Activated CD8-positive, alpha-beta T cell treated with anti-CD3 and anti-CD28 coated beads for 36 hours (primary cell): ENCODE measurements around the gene CCDC146. TPM values are rescaled to one million over a fixed set of nuclear protein-coding genes. Genes with fewer than 3 reads are reported as not detected.
"Not testable (repeated sequence)": the region's sequence is repeated elsewhere in the genome, so short reads cannot be mapped to it uniquely, and the experiment has no call there.

Experiments
- ATAC-seq: fragments of 200-7000 bp; cut with Tn5 transposase; one replicate; pipeline ENCODE4 v1.10.0; 2021; ENCODE audit warnings: mild to moderate bottlenecking, moderate library complexity
- CTCF ChIA-PET: fragments of 350-600 bp; sonication (Branson Sonifier 250); formaldehyde crosslinking; loops from one replicate; lab custom pipeline; 2021; ENCODE audit warnings: antibody characterized with exemption; lab: Charles Lee
- POLR2A ChIA-PET: fragments of 350-600 bp; sonication (Branson Sonifier 250); formaldehyde crosslinking; loops from one replicate; lab custom pipeline; 2021; ENCODE audit warnings: antibody characterized with exemption; lab: Charles Lee
- DNase-seq: peaks from one replicate; pipeline ENCODE4 v3.0.0-alpha.2; 2020
- H3K27ac Mint-ChIP-seq: one replicate; pipeline ENCODE4 v1.8.0; 2021; ENCODE audit warnings: mild to moderate bottlenecking, mixed read lengths
- H3K27me3 Mint-ChIP-seq: one replicate; pipeline ENCODE4 v1.8.0; 2021; ENCODE audit warnings: mixed read lengths
- H3K36me3 Mint-ChIP-seq: one replicate; pipeline ENCODE4 v1.8.0; 2021; ENCODE audit warnings: low read depth, mixed read lengths
- H3K4me1 Mint-ChIP-seq: one replicate; pipeline ENCODE4 v1.8.0; 2021; ENCODE audit warnings: low read depth, mixed read lengths
- H3K4me3 Mint-ChIP-seq: one replicate; pipeline ENCODE4 v1.8.0; 2021; ENCODE audit warnings: mild to moderate bottlenecking, moderate library complexity, mixed read lengths
- H3K9me3 Mint-ChIP-seq: one replicate; pipeline ENCODE4 v1.8.0; 2021; ENCODE audit warnings: mixed read lengths
- CTCF ChIP-seq: fragments of 200-600 bp; IDR thresholded peaks from one replicate; pipeline ENCODE4 v1.8.0; 2022; ENCODE audit warnings: antibody characterized with exemption, mild to moderate bottlenecking
- intact Hi-C: fragments of 100-400 bp; cut with micrococcal nuclease; formaldehyde crosslinking; loops from one replicate; pipeline ENCODE4 v1.10.0; 2022
- total RNA-seq, 2 experiments: library from RNA; stranded (reverse); gene quantifications; one replicate each; pipeline ENCODE4 v1.2.3, GENCODE V29; 2021

The CCDC146 gene
- total RNA-seq, 2 experiments from 2014 or later = 2.1 to 2.6 TPM

- intact Hi-C loops, H3K9me3 Mint-ChIP-seq, H3K27ac Mint-ChIP-seq, H3K4me1 Mint-ChIP-seq, H3K4me3 Mint-ChIP-seq, ATAC-seq, POLR2A ChIA-PET, H3K36me3 Mint-ChIP-seq, DNase-seq, H3K27me3 Mint-ChIP-seq, CTCF ChIA-PET: not testable (repeated sequence)
Observed at GRCh38 chr7:77178024-77178423, 55.6 kb downstream of the CCDC146 start.

GRCh38 chr7:77181015-77181595, 58.7 kb downstream of the CCDC146 start:
- Mint-ChIP-seq H3K4me3 (no peak overlapping the region), H3K9me3 (peaks cover 4% of the 10 kb centered on the region), H3K27me3 (no peaks in the 10 kb centered on the region), H3K36me3 (no peaks in the 10 kb centered on the region), H3K27ac (no peak overlapping the region), H3K4me1 (peaks cover 2% of the 10 kb centered on the region)
- DNase-seq (no peak), ATAC-seq (no peak)
- intact Hi-C loops = no loop called here
- ChIA-PET CTCF (no interaction called here), POLR2A (no interaction called here)
- no peak for TF ChIP-seq CTCF

GRCh38 chr7:77181734-77182133, 59.3 kb downstream of the CCDC146 start:
- POLR2A ChIA-PET = no interaction called here
- Mint-ChIP-seq H3K27ac (no peak overlapping the region), H3K9me3 (peaks cover 4% of the 10 kb centered on the region), H3K4me3 (no peak overlapping the region), H3K27me3 (no peaks in the 10 kb centered on the region), H3K4me1 (peaks cover 2% of the 10 kb centered on the region), H3K36me3 (no peaks in the 10 kb centered on the region)
- no peak for TF ChIP-seq CTCF
- ATAC-seq (no peak), DNase-seq (no peak)
- intact Hi-C loops = no loop called here
- CTCF ChIA-PET = no interaction called here

- CTCF ChIA-PET = no interaction called here
- no peak for TF ChIP-seq CTCF
- DNase-seq (no peak), ATAC-seq (no peak)
- Mint-ChIP-seq H3K36me3 (no peaks in the 10 kb centered on the region), H3K4me1 (peaks cover 2% of the 10 kb centered on the region), H3K9me3 (peaks cover 4% of the 10 kb centered on the region), H3K4me3 (no peak overlapping the region), H3K27me3 (no peaks in the 10 kb centered on the region), H3K27ac (no peak overlapping the region)
- intact Hi-C loops = no loop called here
- POLR2A ChIA-PET = no interaction called here
Observed at GRCh38 chr7:77182261-77182660, 59.8 kb downstream of the CCDC146 start.

- intact Hi-C loops = no loop called here
- Mint-ChIP-seq H3K27me3 (no peaks in the 10 kb centered on the region), H3K27ac (no peak overlapping the region), H3K4me3 (no peak overlapping the region), H3K36me3 (no peaks in the 10 kb centered on the region), H3K9me3 (peaks cover 4% of the 10 kb centered on the region), H3K4me1 (peaks cover 2% of the 10 kb centered on the region)
- CTCF ChIA-PET = interaction anchor here (1.5 kb wide), 1 partner anchor 15 kb away, joined by 4 read pairs; the partner anchor contains the start of gene FGL2
- DNase-seq (no peak), ATAC-seq (no peak)
- TF ChIP-seq CTCF = no peak
- POLR2A ChIA-PET = no interaction called here
Observed at GRCh38 chr7:77184463-77184862, 62.0 kb downstream of the CCDC146 start.
